Muscle layer of colon (tissue), 2 donors: ENCODE results near the gene EIF4G3.

Experiments
- H3K27ac ChIP-seq: one replicate; pipeline ENCODE4 v1.7.0; 2013; ENCODE audit warnings: low read depth, mild to moderate bottlenecking, low read length, moderate library complexity
- H3K27me3 ChIP-seq, 2 donors: one replicate each; pipeline ENCODE4 v1.7.0; 2013; ENCODE audit warnings: low read length in 2 of 2, mild to moderate bottlenecking in 2 of 2; ENCODE audit not compliant: insufficient read depth in 2 of 2, control insufficient read depth in 1 of 2
- H3K36me3 ChIP-seq: one replicate; pipeline ENCODE4 v1.7.0; 2013; ENCODE audit warnings: mild to moderate bottlenecking, low read length; ENCODE audit not compliant: insufficient read depth
- H3K4me1 ChIP-seq: one replicate; pipeline ENCODE4 v1.7.0; 2013; ENCODE audit warnings: mild to moderate bottlenecking, low read length; ENCODE audit not compliant: insufficient read depth
- H3K4me3 ChIP-seq, 2 donors: one replicate each; pipeline ENCODE4 v1.7.0; 2013; ENCODE audit warnings: low read length in 2 of 2, low read depth in 1 of 2, mild to moderate bottlenecking in 1 of 2, moderate library complexity in 1 of 2
- H3K9ac ChIP-seq: one replicate; pipeline ENCODE4 v1.7.0; 2013; ENCODE audit warnings: low read length
- H3K9me3 ChIP-seq: one replicate; pipeline ENCODE4 v1.7.0; 2013; ENCODE audit warnings: mild to moderate bottlenecking, low read length
- donor health status: abdominal sarcoma.
- donor health status: Adenocarcinoma of cecum.

EIF4G3 gene

GRCh38 chr1:21021311-21021710, 155.4 kb downstream of the EIF4G3 start:
- Histone ChIP-seq H3K27me3 (no peaks in the 10 kb centered on the region), H3K27ac (no peak overlapping the region), H3K9ac (no peak overlapping the region), H3K36me3 (no peaks in the 10 kb centered on the region), H3K9me3 (no peaks in the 10 kb centered on the region), H3K4me1 (peaks cover 33% of the 10 kb centered on the region), H3K4me3 (no peak overlapping the region)

GRCh38 chr1:21020151-21020550, 156.5 kb downstream of the EIF4G3 start:
- Histone ChIP-seq H3K4me1 (peaks cover 31% of the 10 kb centered on the region), H3K4me3 (no peak overlapping the region), H3K9me3 (no peaks in the 10 kb centered on the region), H3K27ac (no peak overlapping the region), H3K36me3 (no peaks in the 10 kb centered on the region), H3K9ac (no peak overlapping the region), H3K27me3 (no peaks in the 10 kb centered on the region)

GRCh38 chr1:21018673-21019072, 158.0 kb downstream of the EIF4G3 start:
- Histone ChIP-seq H3K36me3 (no peaks in the 10 kb centered on the region), H3K4me1 (peaks cover 29% of the 10 kb centered on the region), H3K9ac (no peak overlapping the region), H3K9me3 (no peaks in the 10 kb centered on the region), H3K27ac (no peak overlapping the region), H3K4me3 (no peak overlapping the region), H3K27me3 (no peaks in the 10 kb centered on the region)

GRCh38 chr1:21013510-21013909, 163.2 kb downstream of the EIF4G3 start:
- H3K9ac ChIP-seq = no peak overlapping the region
- H3K9me3 ChIP-seq = no peaks in the 10 kb centered on the region
- H3K4me3 ChIP-seq = no peak overlapping the region
- no peaks in the 10 kb centered on the region for H3K27me3 ChIP-seq
- H3K4me1 ChIP-seq = peaks cover 7% of the 10 kb centered on the region
- no peaks in the 10 kb centered on the region for H3K36me3 ChIP-seq
- H3K27ac ChIP-seq = no peak overlapping the region

- Histone ChIP-seq H3K4me1 (peaks cover 6% of the 10 kb centered on the region), H3K27ac (peak overlapping the region; percentile 1), H3K9me3 (no peaks in the 10 kb centered on the region), H3K27me3 (no peaks in the 10 kb centered on the region), H3K4me3 (peak overlapping the region; percentile 7 to 26), H3K9ac (no peak overlapping the region), H3K36me3 (no peaks in the 10 kb centered on the region)
Observed at GRCh38 chr1:21012937-21013336, 163.8 kb downstream of the EIF4G3 start.

- no peak overlapping the region for H3K27ac ChIP-seq
- no peaks in the 10 kb centered on the region for H3K9me3 ChIP-seq
- no peaks in the 10 kb centered on the region for H3K36me3 ChIP-seq
- no peak overlapping the region for H3K4me3 ChIP-seq
- no peaks in the 10 kb centered on the region for H3K4me1 ChIP-seq
- H3K27me3 ChIP-seq = no peaks in the 10 kb centered on the region
- no peak overlapping the region for H3K9ac ChIP-seq
Observed at GRCh38 chr1:21007876-21008275, 168.8 kb downstream of the EIF4G3 start.

- H3K27ac ChIP-seq = no peak overlapping the region
- no peak overlapping the region for H3K9ac ChIP-seq
- H3K27me3 ChIP-seq = no peaks in the 10 kb centered on the region
- H3K9me3 ChIP-seq = no peaks in the 10 kb centered on the region
- no peaks in the 10 kb centered on the region for H3K36me3 ChIP-seq
- H3K4me1 ChIP-seq = peaks cover 12% of the 10 kb centered on the region
- H3K4me3 ChIP-seq = no peak overlapping the region
Observed at GRCh38 chr1:21005466-21006239, 171.0 kb downstream of the EIF4G3 start.

GRCh38 chr1:21003281-21004045, 173.2 kb downstream of the EIF4G3 start:
- H3K36me3 ChIP-seq = no peaks in the 10 kb centered on the region
- no peak overlapping the region for H3K27ac ChIP-seq
- H3K27me3 ChIP-seq = no peaks in the 10 kb centered on the region
- H3K9me3 ChIP-seq = no peaks in the 10 kb centered on the region
- no peak overlapping the region for H3K9ac ChIP-seq
- H3K4me3 ChIP-seq = no peak overlapping the region
- H3K4me1 ChIP-seq = peaks cover 18% of the 10 kb centered on the region

GRCh38 chr1:21001042-21001441, 175.7 kb downstream of the EIF4G3 start:
- Histone ChIP-seq H3K4me1 (peaks cover 18% of the 10 kb centered on the region), H3K36me3 (no peaks in the 10 kb centered on the region), H3K9me3 (no peaks in the 10 kb centered on the region), H3K9ac (no peak overlapping the region), H3K27ac (no peak overlapping the region), H3K4me3 (no peak overlapping the region), H3K27me3 (no peaks in the 10 kb centered on the region)

GRCh38 chr1:21000245-21000594, 176.5 kb downstream of the EIF4G3 start:
- no peaks in the 10 kb centered on the region for H3K9me3 ChIP-seq
- no peak overlapping the region for H3K4me3 ChIP-seq
- no peak overlapping the region for H3K27ac ChIP-seq
- H3K27me3 ChIP-seq = no peaks in the 10 kb centered on the region
- no peak overlapping the region for H3K9ac ChIP-seq
- peaks cover 18% of the 10 kb centered on the region for H3K4me1 ChIP-seq
- H3K36me3 ChIP-seq = no peaks in the 10 kb centered on the region

GRCh38 chr1:20999525-21000244, 177.0 kb downstream of the EIF4G3 start:
- Histone ChIP-seq H3K4me1 (peaks cover 18% of the 10 kb centered on the region), H3K27me3 (no peaks in the 10 kb centered on the region), H3K27ac (no peak overlapping the region), H3K9me3 (no peaks in the 10 kb centered on the region), H3K9ac (no peak overlapping the region), H3K36me3 (no peaks in the 10 kb centered on the region), H3K4me3 (no peak overlapping the region)
